ENCODE measurements around the gene SPDYE4. TPM values are rescaled to one million over a fixed set of nuclear protein-coding genes. Genes with fewer than 3 reads are reported as not detected.

Gene SPDYE4
- total and polyA plus RNA-seq, 2 donors (not counting 1 experiment from before 2014, with no cell fraction given): not detected

DNA sequence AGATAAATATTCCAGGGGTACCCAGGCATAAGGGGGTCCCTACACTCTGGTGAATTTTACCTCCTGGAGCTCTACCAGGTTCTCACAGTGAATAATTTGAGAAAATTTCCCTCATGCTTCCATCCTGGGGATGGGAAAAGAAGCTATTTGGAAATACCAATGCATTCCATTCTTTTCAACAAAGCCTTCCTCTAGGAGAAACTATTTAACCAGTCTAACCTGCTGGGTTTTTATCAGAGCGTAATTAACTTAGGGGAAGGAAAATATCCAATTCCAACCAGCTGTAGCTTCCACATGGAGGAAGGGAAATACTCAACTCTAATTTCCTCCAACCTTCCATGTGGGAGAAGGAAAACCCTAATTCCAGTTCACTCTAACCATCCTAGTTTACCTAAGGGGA is 23.8 kb upstream of the SPDYE4 start:
- no peaks in the 10 kb centered on the region for H3K4me1 ChIP-seq (ENCODE audit: control insufficient read depth, extremely low read depth, insufficient read depth, low read length)
- no peak overlapping the region for H3K4me2 ChIP-seq (ENCODE audit: extremely low read depth, insufficient read depth, low read length)
- no peaks in the 10 kb centered on the region for H4K20me1 ChIP-seq (ENCODE audit: control insufficient read depth, extremely low read depth, insufficient read depth, low read length)
- TF ChIP-seq EZH2 (IDR thresholded peaks at IDR 0.05; ENCODE audit: low read length, missing control alignments): no peak
- TF ChIP-seq, protein P1, sequence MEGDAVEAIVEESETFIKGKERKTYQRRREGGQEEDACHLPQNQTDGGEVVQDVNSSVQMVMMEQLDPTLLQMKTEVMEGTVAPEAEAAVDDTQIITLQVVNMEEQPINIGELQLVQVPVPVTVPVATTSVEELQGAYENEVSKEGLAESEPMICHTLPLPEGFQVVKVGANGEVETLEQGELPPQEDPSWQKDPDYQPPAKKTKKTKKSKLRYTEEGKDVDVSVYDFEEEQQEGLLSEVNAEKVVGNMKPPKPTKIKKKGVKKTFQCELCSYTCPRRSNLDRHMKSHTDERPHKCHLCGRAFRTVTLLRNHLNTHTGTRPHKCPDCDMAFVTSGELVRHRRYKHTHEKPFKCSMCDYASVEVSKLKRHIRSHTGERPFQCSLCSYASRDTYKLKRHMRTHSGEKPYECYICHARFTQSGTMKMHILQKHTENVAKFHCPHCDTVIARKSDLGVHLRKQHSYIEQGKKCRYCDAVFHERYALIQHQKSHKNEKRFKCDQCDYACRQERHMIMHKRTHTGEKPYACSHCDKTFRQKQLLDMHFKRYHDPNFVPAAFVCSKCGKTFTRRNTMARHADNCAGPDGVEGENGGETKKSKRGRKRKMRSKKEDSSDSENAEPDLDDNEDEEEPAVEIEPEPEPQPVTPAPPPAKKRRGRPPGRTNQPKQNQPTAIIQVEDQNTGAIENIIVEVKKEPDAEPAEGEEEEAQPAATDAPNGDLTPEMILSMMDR (conservative IDR thresholded peaks at IDR 0.05 in 1 of 2, IDR thresholded peaks at IDR 0.05 in 1 of 2; ENCODE audit: low read depth in 1 of 2, low read length in 2 of 2): no peak
- no peak overlapping the region for H3K27ac ChIP-seq (ENCODE audit: insufficient read depth, low read length)
- H3K36me3 ChIP-seq (ENCODE audit: control insufficient read depth, insufficient read depth, low read length): no peaks in the 10 kb centered on the region
- no peaks in the 10 kb centered on the region for H3K79me2 ChIP-seq (ENCODE audit: control insufficient read depth, insufficient read depth, low read length)
- no peak overlapping the region for H2AFZ ChIP-seq (ENCODE audit: low read length)
- no peaks in the 10 kb centered on the region for H3K9me3 ChIP-seq (ENCODE audit: control insufficient read depth, insufficient read depth, low read depth, low read length)
- no peak overlapping the region for H3K9ac ChIP-seq (ENCODE audit: insufficient read depth, low read length)
- no peaks in the 10 kb centered on the region for H3K27me3 ChIP-seq (ENCODE audit: control insufficient read depth, insufficient read depth, low read length)
- no peak overlapping the region for H3K4me3 ChIP-seq (replicated peaks in 1 of 4; ENCODE audit: control extremely low read depth in 1 of 4, insufficient read depth in 1 of 4, low read depth in 3 of 4, low read length in 4 of 4)
- DNase-seq (ENCODE audit: low read depth in 2 of 2): no peak

DNA sequence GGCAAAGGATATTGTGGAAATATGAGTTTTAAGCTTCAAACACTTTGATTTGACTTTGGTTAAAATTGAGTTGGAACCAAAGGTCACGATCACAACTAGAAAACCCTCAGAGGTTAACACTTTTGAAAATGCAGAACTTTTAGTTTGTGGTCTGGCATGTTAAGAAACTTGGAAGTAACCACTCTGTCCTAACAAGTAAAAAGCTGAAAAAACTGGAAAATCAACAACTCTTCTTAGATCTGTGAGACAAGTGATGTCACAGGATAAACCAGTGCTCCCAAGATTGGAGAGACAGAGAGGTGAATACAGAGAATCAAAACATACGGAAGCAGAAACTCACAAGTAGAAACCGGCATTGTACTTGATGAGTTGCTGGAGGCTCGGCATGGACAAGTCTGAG is 23.4 kb upstream of the SPDYE4 start:
- Histone ChIP-seq H3K79me2 (ENCODE audit: control insufficient read depth, insufficient read depth, low read length) (no peaks in the 10 kb centered on the region), H3K4me1 (ENCODE audit: control insufficient read depth, extremely low read depth, insufficient read depth, low read length) (no peaks in the 10 kb centered on the region), H4K20me1 (ENCODE audit: control insufficient read depth, extremely low read depth, insufficient read depth, low read length) (no peaks in the 10 kb centered on the region), H3K27ac (ENCODE audit: insufficient read depth, low read length) (no peak overlapping the region), H3K36me3 (ENCODE audit: control insufficient read depth, insufficient read depth, low read length) (no peaks in the 10 kb centered on the region), H3K9me3 (ENCODE audit: control insufficient read depth, insufficient read depth, low read depth, low read length) (no peaks in the 10 kb centered on the region), H3K4me2 (ENCODE audit: extremely low read depth, insufficient read depth, low read length) (no peak overlapping the region), H3K27me3 (ENCODE audit: control insufficient read depth, insufficient read depth, low read length) (no peaks in the 10 kb centered on the region), H3K4me3 (replicated peaks in 1 of 4; ENCODE audit: control extremely low read depth in 1 of 4, insufficient read depth in 1 of 4, low read depth in 3 of 4, low read length in 4 of 4) (no peak overlapping the region), H3K9ac (ENCODE audit: insufficient read depth, low read length) (no peak overlapping the region), H2AFZ (ENCODE audit: low read length) (no peak overlapping the region)
- TF ChIP-seq, protein P1 (conservative IDR thresholded peaks at IDR 0.05 in 1 of 2, IDR thresholded peaks at IDR 0.05 in 1 of 2; ENCODE audit: low read depth in 1 of 2, low read length in 2 of 2): no peak
- TF ChIP-seq EZH2 (IDR thresholded peaks at IDR 0.05; ENCODE audit: low read length, missing control alignments): no peak
- no peak for DNase-seq (ENCODE audit: low read depth in 2 of 2)

DNA sequence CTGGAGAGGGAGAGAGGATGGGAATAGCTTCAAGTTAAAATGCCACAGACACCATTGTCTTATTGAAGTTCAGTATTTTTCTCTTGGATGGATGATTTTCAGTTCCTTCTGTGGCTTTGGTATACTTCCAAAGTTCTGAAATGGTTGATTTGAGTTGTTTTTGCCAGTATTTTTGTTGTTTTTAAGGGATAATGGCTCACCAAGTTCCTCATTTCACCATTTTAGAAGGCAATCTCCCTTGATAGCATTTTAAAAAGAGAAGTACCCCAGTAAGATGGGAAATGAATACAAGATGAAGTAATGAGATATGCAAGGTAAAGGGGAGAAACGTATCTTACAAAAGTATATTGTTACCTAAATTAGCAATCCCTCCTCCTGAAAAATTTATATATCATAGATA is 18.5 kb upstream of the SPDYE4 start:
- no peak for TF ChIP-seq EZH2 (IDR thresholded peaks at IDR 0.05; ENCODE audit: low read length, missing control alignments)
- TF ChIP-seq, protein P1 (conservative IDR thresholded peaks at IDR 0.05 in 1 of 2, IDR thresholded peaks at IDR 0.05 in 1 of 2; ENCODE audit: low read depth in 1 of 2, low read length in 2 of 2): no peak
- no peaks in the 10 kb centered on the region for H3K27me3 ChIP-seq (ENCODE audit: control insufficient read depth, insufficient read depth, low read length)
- H3K9ac ChIP-seq (ENCODE audit: insufficient read depth, low read length): no peak overlapping the region
- H3K4me3 ChIP-seq (replicated peaks in 1 of 4; ENCODE audit: control extremely low read depth in 1 of 4, insufficient read depth in 1 of 4, low read depth in 3 of 4, low read length in 4 of 4): no peak overlapping the region
- no peak overlapping the region for H2AFZ ChIP-seq (ENCODE audit: low read length)
- H3K27ac ChIP-seq (ENCODE audit: insufficient read depth, low read length): no peak overlapping the region
- no peaks in the 10 kb centered on the region for H3K9me3 ChIP-seq (ENCODE audit: control insufficient read depth, insufficient read depth, low read depth, low read length)
- no peaks in the 10 kb centered on the region for H3K36me3 ChIP-seq (ENCODE audit: control insufficient read depth, insufficient read depth, low read length)
- no peaks in the 10 kb centered on the region for H4K20me1 ChIP-seq (ENCODE audit: control insufficient read depth, extremely low read depth, insufficient read depth, low read length)
- no peak overlapping the region for H3K4me2 ChIP-seq (ENCODE audit: extremely low read depth, insufficient read depth, low read length)
- no peak for DNase-seq (ENCODE audit: low read depth in 2 of 2)
- no peaks in the 10 kb centered on the region for H3K4me1 ChIP-seq (ENCODE audit: control insufficient read depth, extremely low read depth, insufficient read depth, low read length)
- no peaks in the 10 kb centered on the region for H3K79me2 ChIP-seq (ENCODE audit: control insufficient read depth, insufficient read depth, low read length)
